C1 segment of cervical spinal cord (tissue), 14 donors: ENCODE measurements around the gene SERHL2.
A peak's percentile ranks its signal among the peaks of the same experiment; 100 is the strongest.
"Not testable (repeated sequence)": the region's sequence is repeated elsewhere in the genome, so short reads cannot be mapped to it uniquely, and the experiment has no call there.

Experiments
- DNase-seq, 14 donors: peaks; one replicate each; lab custom pipeline; 2025; lab: John Stamatoyannopoulos, UW

Gene SERHL2, protein sequence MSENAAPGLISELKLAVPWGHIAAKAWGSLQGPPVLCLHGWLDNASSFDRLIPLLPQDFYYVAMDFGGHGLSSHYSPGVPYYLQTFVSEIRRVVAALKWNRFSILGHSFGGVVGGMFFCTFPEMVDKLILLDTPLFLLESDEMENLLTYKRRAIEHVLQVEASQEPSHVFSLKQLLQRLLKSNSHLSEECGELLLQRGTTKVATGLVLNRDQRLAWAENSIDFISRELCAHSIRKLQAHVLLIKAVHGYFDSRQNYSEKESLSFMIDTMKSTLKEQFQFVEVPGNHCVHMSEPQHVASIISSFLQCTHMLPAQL

GRCh38 chr22:42553475-42554361, at the start of gene SERHL2:
Gene SERHL2, plus strand, starts transcription at chr22:42553956. Its CDS starts 65 bp downstream, at chr22:42554021.
- peak in 13 of 14 donors; percentile 14 to 86 (median 52) for DNase-seq

GRCh38 chr22:42508327-42508974, 45.3 kb upstream of the SERHL2 start:
- not testable (repeated sequence) for DNase-seq

DNA sequence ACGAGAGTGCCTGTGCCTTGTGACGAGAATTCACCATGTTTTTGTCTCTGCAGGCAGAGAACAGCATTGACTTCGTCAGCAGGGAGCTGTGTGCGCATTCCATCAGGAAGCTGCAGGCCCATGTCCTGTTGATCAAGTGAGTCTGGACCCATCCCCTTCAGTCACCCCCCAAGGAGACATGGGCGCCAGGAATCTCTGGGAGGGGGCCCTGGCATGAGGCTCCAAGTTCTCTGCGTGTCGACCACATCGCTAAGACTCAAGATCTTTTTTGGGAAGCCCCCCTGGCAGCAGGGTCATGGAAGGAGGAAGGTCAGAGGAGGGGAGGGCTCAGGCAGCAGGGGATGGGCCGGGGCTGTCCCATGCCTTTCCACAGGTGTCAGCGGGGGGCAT, 44.8 kb upstream of the SERHL2 start:
- not testable (repeated sequence) for DNase-seq

DNA sequence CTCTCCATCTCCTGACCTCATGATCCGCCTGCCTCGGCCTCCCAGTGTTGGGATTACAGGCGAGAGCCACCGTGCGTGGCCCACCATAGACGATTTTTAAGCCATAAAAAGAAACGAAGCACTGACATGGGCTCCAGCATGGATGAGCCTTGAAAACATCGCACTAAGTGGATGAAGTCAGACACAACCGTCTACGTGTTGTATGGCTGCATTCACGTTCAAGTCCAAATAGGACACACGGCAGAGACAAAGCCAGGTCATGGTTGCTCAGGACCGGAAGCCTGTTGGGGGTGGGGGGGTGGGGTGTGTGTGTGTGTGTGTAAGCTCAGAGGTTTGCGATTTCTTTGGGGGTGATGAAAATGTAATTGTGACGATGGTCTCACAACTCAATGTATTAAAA, 44.2 kb upstream of the SERHL2 start:
- no peak for DNase-seq

DNA sequence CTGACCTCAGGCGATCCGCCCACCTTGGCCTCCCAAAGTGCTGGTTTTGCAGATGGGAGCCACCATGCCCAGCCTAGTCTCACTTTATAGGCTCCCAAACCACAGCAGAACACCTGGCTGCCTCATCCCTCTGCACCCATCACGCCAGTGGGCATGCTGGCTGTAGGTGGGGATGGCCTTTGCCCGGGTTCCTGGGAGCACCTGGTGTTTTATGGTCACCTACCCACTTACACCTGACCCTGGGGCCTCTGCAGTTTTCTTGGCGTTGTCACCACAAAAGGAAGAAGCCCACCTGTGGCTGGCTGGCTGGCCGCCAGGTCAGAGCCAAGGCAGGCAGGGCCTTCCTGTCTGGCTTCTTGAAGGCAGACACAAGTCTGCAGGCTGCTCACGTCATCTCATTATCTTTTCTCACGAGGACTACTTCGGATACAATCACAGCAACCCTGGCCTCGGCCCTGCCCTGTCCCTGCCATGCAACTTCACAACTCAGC, 42.3 kb upstream of the SERHL2 start:
- DNase-seq: no peak

- DNase-seq: peak in 3 of 14 donors; percentile 11 to 29 (median 12)
These were observed 41.3 kb upstream of the SERHL2 start for GRCh38 chr22:42512273-42512990.

DNA sequence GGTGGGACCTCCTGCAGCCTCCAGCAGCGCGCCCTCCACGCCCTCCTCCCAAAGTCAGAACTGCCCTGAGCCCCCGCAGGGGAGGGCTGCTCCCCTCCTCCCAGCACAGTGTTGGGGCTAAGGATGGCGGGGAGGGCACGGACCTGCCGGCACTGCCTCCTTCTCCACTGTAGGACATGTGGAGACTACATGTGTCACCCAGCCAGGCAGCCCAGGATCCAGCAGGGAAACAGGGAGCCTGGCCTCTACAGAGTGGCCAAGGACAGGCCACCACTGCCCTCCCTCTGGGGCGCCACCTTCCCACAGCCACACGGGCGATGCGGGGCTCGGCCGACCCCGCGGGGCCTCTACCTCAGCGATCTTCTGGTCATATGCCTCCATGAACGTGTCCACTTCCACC, 39.4 kb upstream of the SERHL2 start:
- not testable (repeated sequence) for DNase-seq

DNA sequence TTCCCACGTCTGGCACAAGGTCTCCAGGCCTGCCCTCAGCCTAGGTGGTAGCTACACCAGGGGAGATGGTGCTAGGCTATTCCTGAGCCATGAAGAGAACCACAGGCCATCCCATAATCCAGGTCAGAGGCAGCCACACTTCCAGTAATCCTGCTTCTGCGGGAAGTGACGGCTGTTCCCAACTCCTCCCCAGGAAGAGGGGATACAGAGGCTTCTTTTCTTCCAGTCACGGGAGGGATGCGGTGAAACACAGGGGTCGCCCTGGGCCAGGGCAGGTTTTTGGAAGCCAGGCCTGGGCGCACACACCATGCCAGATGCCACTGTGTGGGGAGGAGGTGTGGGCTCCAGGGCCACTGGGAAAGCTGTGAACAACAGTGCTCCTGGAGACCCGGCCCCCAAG, 38.5 kb upstream of the SERHL2 start:
- peak in 1 of 14 donors; percentile 11 for DNase-seq

- no peak for DNase-seq
These were observed 37.9 kb upstream of the SERHL2 start for GRCh38 chr22:42515896-42516295.

DNA sequence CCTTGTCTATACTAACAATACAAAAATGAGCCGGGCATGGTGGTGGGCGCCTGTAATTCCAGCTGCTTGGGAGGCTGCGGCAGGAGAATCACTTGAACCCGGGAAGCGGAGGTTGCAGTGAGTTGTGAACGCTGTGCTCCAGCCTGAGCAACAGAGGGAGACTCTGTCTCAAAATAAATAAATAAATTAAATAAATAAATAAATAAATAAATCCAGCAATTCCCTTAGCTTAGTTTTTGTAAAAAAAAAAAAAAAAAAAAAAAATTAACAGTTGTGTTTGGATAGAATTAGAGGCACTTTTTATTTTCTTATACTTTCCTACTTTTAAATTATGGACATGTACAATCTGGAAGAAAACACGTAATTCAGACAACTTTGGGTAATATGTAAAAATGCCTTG, 36.7 kb upstream of the SERHL2 start:
- DNase-seq: not testable (repeated sequence)

DNA sequence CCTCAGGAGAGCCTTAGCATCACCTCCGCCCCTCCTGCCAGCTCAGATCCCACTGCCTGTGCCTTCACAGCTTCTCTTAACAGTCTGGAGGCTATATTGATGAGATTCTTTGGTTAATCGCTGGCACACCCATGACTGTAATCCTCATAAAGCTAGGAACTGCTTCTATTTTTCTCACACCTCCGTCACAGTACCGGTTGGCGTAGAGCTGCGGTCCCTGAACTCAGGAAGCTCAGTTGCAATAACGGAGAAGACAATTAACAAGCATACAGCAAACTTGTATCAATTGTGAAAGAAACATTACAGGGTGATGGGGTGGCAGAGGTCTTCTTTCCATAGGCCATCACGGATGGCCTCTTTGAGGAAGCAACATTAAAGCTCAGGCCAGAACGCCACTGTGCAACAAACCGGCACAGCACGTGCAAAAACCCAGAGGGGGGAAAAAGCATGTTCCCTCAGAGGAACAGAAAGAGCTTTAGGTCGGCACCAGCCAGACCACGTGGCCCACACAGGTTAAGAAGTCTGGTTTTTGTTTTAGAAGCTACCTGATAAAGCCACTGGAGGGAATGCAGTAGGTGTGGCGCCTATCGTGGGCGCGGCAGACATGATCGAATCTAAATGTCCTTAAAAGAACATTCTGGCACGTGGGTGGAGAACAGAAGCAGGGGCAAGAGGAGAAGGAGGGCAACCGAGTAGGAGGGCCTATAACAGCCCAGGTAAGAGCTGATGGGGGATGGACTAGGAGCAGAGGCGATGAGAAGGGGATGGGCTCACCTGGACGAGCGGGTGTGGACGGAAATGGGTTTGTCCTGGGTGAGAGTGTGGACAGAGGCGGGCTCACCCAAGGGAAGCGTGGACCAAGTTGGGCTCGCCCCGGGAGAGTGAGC, 34.9 kb upstream of the SERHL2 start:
- not testable (repeated sequence) for DNase-seq

- peak in 13 of 14 donors; percentile 50 to 94 (median 64) for DNase-seq
These were observed 34.0 kb upstream of the SERHL2 start, which contains the start of gene RRP7A for GRCh38 chr22:42519525-42520401. Gene RRP7A, minus strand, starts transcription at chr22:42519796. Its CDS starts 10 bp downstream, at chr22:42519786.

- no peak for DNase-seq
These were observed 32.6 kb upstream of the SERHL2 start for GRCh38 chr22:42521228-42521546.

DNA sequence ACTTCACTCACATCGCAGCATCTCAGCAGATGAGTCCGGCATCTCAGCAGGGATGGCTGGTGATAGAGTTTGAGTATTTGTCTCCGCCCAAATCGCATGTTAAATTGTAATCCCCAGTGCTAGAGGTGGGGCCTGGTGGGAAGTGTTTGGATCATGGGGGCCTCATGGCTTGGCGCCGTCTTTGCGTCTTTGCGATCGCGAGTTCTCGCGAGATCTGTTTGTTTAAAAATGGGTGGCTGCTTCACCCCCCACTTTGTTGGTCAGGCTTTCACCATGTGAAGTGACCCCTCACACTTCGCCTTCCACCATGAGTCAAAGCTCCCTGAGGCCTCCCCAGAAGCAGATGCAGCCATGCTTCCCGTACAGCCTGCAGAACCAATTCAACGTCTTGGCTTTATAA, 31.2 kb upstream of the SERHL2 start:
- DNase-seq: no peak

- DNase-seq: peak in 3 of 14 donors; percentile 11 to 32 (median 19)
These were observed 25.0 kb upstream of the SERHL2 start for GRCh38 chr22:42528591-42529307.

GRCh38 chr22:42529435-42529834, 24.3 kb upstream of the SERHL2 start:
- DNase-seq: not testable (repeated sequence)

DNA sequence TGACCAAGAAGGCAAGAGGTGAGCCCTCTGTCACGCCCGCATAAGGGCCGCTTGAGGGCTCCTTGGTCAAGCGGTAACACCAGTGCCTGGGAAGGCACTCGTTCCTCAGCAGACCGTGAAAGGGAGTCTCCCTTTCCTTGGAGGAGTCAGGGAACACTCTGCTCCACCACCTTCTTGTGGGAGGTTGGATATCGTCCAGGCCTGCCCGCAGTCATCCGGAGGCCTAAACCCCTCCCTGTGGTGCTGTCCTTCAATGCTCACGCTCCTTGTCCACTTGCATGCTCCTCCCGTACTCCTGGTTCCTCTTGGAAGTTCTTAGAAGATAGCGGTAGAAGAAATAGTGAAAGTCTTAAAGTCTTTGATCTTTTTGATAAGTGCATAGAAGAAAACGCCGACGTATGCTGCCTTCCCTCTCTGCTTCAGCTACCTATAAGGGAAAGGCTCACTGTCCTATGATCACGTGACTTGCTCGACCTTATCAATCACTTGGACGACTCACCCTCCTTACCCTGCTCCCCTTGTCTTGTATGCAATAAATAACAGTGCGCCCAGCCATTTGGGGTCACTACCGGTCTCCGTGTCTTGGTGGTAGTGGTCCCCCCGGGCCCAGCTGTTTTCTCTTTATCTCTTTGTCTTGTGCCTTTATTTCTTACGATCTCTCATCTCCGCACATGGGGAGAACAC, 22.2 kb upstream of the SERHL2 start:
- not testable (repeated sequence) for DNase-seq

GRCh38 chr22:42533638-42533977, 20.1 kb upstream of the SERHL2 start:
- DNase-seq: no peak
